Daoy (cell line): ENCODE data around the gene DRC1. TPM values are rescaled to one million over a fixed set of nuclear protein-coding genes. Genes with fewer than 3 reads are reported as not detected.
A peak's percentile ranks its signal among the peaks of the same experiment; 100 is the strongest.

Experiments used
- DNase-seq: peaks from one replicate; pipeline ENCODE4 v3.0.0-alpha.2; 2015; ENCODE audit warnings: low read depth
- total RNA-seq: library from RNA; depleted of rRNA; stranded (reverse); fragments of >200 nt; shearing (Covaris generic); gene quantifications from 2 replicates; pipeline ENCODE4 v1.2.3, GENCODE V29; 2014; rRNA removed

DRC1 gene
- total RNA-seq, 1 experiment from 2014 or later = not detected

DNA sequence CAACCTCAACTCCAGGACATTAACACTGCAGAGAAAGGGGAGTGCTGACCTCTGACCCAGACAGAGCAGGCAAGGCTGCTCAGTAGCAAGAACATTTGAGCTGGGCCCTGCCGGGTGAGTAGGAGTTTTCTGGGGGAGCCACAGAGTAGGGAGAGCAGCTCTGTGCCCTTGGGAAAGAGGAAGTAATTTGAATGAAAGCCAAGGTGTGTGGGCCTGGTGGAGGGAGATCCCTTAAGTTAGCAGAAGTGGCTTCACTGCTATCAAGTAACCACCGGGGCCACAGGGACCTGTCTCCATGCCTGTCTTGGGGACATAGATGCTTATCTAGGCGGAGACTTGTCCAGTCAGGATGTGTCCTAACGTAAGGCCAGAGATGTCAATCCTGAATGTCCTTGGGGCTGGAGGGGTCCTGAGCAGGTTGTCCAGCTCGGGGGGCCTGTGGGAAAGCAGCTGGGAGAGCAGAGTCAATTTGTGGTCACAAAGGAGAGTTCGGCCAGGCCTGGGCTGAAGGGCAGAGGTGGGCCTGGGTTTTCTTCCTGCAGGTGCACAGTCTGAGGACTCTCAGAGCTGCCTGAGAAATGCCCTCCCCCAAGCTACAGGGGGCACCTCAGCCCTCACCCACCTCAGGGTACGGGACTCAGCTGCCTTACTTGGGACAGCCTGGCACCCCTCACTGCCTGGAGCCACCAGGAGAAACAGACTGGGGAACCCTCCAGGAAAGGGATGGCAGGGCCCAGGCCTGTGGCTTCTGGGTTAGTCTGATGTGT lies 91.2 kb downstream of the DRC1 start:
- no peak for DNase-seq

DNA sequence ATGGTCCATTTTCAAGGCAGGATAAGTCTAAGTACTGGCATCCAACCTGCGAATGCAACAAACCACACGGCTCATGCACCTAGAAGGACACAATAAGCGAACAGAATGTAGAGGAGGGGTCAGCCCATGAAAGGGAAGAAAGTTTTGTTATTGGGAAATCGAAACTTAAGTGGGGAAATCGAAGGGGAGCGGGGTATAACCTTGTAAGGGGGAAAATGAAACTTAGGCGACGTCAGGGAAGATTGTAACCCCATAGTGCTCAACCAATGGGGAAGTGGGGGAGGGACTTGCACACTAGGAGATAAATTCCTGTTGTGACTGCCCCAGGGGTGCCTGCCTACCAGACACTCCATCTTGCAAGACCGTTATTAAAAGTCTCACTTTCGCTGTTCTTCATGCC lies 91.8 kb downstream of the DRC1 start:
- DNase-seq = no peak

DNA sequence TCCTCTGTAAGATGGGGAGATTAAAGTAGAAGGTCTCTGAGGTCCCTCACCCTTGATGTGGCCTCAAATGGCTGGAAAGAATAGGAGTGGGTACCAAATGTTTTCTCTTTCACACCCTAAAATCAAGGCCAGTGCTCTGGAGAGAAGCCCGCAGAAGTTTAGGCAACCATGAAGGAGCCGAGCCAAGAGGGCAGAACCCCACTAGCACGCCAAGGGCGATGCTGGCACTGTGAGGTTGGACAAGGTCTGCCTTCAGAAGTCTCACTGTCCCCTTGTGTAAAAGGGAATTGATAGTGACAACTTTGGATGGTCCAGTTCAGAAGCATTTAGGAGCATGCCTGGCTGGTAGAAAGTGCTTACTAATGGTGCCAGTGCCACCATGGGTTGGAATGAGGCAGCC lies 92.5 kb downstream of the DRC1 start:
- DNase-seq = no peak

- no peak for DNase-seq
These were observed 93.2 kb downstream of the DRC1 start for GRCh38 chr2:26494891-26495290.

GRCh38 chr2:26495705-26496297 lies 94.1 kb downstream of the DRC1 start:
- DNase-seq = no peak

GRCh38 chr2:26500406-26500805 lies 98.7 kb downstream of the DRC1 start:
- no peak for DNase-seq

DNA sequence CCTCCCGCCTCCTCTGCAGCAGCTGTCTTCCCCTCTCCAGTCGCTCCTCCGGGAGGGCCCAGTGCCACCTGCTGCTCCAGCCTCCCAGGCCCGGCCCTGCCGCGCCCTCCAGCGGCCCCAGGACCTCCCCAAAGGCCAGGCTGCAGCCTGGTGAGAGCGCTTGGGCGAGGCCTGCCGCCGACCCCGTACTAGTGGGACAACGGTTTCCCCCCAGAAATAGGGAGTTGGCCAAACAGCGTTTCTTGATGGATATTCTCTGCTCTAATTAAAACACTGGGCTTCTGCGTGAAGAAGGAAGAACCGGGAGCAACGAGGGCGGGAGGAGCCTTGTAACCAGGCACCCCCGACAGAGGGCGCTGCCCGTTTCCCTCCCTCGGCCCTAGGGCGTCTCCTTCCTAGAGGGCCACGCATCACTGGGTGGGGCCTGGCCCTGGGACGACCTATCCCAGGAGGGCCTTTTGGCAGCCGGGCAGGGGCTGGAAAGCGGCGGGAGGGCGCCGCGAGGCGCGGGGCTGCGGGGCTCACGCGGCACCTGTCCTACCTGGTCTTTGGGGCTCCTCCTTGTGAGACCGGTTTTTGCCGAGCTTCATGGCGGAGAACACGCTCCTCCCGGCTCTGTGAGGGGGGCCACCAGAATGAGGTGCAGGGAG lies 101.6 kb downstream of the DRC1 start:
- peak; percentile 93 for DNase-seq

DNA sequence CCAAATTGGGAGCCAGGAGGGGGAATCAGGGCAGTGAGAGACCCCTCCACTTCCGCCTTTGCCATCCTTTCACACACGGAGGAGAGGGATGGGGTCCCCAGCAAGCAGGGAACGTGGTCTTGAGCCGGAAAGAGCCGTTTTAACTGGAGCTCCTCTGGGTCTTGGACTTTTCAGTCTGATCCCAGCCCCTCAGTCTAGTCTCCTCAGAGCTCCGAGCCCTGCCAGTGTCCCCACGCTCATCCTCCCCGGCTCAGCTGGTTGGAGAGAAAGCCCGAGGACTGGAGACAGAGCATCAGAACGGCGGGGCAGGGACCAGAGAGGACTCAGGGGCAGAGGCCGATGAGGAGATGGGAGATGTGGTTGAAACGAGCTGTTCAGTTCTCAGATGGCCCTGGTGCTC lies 102.3 kb downstream of the DRC1 start:
- no peak for DNase-seq

GRCh38 chr2:26506279-26506678 lies 104.6 kb downstream of the DRC1 start:
- DNase-seq = no peak

Other genes with a start within 250 kb of the DRC1 start
- gene GAREM2, start 228.8 kb upstream of the DRC1 start, total RNA-seq = 0.06 and 0.65 TPM in 2 replicates
- gene HADHA, start 157.3 kb upstream of the DRC1 start, total RNA-seq = 89.7 and 101 TPM in 2 replicates
- gene HADHB, start 157.0 kb upstream of the DRC1 start, total RNA-seq = 83.9 and 97.4 TPM in 2 replicates
- 26.1 and 33.2 TPM in 2 replicates for gene SELENOI, start 55.8 kb upstream of the DRC1 start, total RNA-seq
- gene ADGRF3, start 55.1 kb upstream of the DRC1 start, total RNA-seq = 0.06 TPM in 1 of 2 replicates, not detected in the other
- not detected in 2 replicates for gene OTOF, start 76.2 kb downstream of the DRC1 start, total RNA-seq
- gene CIB4, start 239.4 kb downstream of the DRC1 start, total RNA-seq = not detected in 2 replicates